H9 (cell line): Measurements from ENCODE around the gene OR6T1. TPM values are rescaled to one million over a fixed set of nuclear protein-coding genes. Genes with fewer than 3 reads are reported as not detected.
A peak's percentile ranks its signal among the peaks of the same experiment; 100 is the strongest.

Experiments
- DNase-seq: peaks from one replicate; pipeline ENCODE4 v3.0.0-alpha.2; 2017
- H2AFZ ChIP-seq: one replicate; pipeline ENCODE4 v1.6.1; 2013; ENCODE audit warnings: mild to moderate bottlenecking, low read length, control low read depth, moderate library complexity
- H2AK5ac ChIP-seq: 2 replicates; pipeline ENCODE4 v1.6.1; 2013; ENCODE audit warnings: low read length, control low read depth, mixed read lengths; ENCODE audit not compliant: insufficient read length
- H2BK120ac ChIP-seq: one replicate; pipeline ENCODE4 v1.6.1; 2013; ENCODE audit warnings: low read depth, mild to moderate bottlenecking, low read length, control low read depth, inconsistent platforms; ENCODE audit not compliant: poor library complexity, severe bottlenecking
- H2BK12ac ChIP-seq: 2 replicates; pipeline ENCODE4 v1.6.1; 2013; ENCODE audit warnings: low read length, control low read depth, mixed read lengths, low read depth; ENCODE audit not compliant: insufficient read length
- H2BK15ac ChIP-seq: 2 replicates; pipeline ENCODE4 v1.6.1; 2013; ENCODE audit warnings: low read depth, low read length, control low read depth
- H2BK20ac ChIP-seq: one replicate; pipeline ENCODE4 v1.6.1; 2013; ENCODE audit warnings: low read depth, mild to moderate bottlenecking, low read length, control low read depth, inconsistent platforms; ENCODE audit not compliant: poor library complexity, severe bottlenecking
- H2BK5ac ChIP-seq: 2 replicates; pipeline ENCODE4 v1.6.1; 2013; ENCODE audit warnings: low read length, control low read depth, mixed read lengths; ENCODE audit not compliant: insufficient read length
- H3K14ac ChIP-seq: 2 replicates; pipeline ENCODE4 v1.6.1; 2013; ENCODE audit warnings: low read length, control low read depth; ENCODE audit not compliant: insufficient read depth
- H3K18ac ChIP-seq: 2 replicates; pipeline ENCODE4 v1.6.1; 2013; ENCODE audit warnings: low read depth, mild to moderate bottlenecking, mixed read lengths, low read length, control low read depth; ENCODE audit not compliant: insufficient read length
- H3K23ac ChIP-seq: 2 replicates; pipeline ENCODE4 v1.6.1; 2013; ENCODE audit warnings: low read length, control low read depth, mixed read lengths, low read depth; ENCODE audit not compliant: insufficient read length
- H3K23me2 ChIP-seq: 2 replicates; pipeline ENCODE4 v1.6.1; 2013; ENCODE audit warnings: low read depth, mild to moderate bottlenecking, mixed read lengths, low read length, control low read depth; ENCODE audit not compliant: insufficient read length, poor library complexity, severe bottlenecking
- H3K27ac ChIP-seq: 2 replicates; pipeline ENCODE4 v1.5.1; 2013; ENCODE audit warnings: low read length, control low read depth, mixed read lengths, low read depth; ENCODE audit not compliant: insufficient read length
- H3K27me3 ChIP-seq: 2 replicates; pipeline ENCODE4 v1.6.1; 2013; ENCODE audit warnings: low read length, control low read depth, inconsistent platforms; ENCODE audit not compliant: insufficient read depth
- H3K4ac ChIP-seq: 2 replicates; pipeline ENCODE4 v1.6.1; 2013; ENCODE audit warnings: low read depth, mild to moderate bottlenecking, control low read depth, inconsistent platforms, low read length, moderate library complexity
- H3K4me1 ChIP-seq: 2 replicates; pipeline ENCODE4 v1.6.1; 2013; ENCODE audit warnings: low read length, control low read depth, inconsistent platforms; ENCODE audit not compliant: insufficient read depth
- H3K4me2 ChIP-seq: 2 replicates; pipeline ENCODE4 v1.6.1; 2013; ENCODE audit warnings: low read length, control low read depth, mixed read lengths; ENCODE audit not compliant: insufficient read length, insufficient read depth
- H3K56ac ChIP-seq: 2 replicates; pipeline ENCODE4 v1.6.1; 2013; ENCODE audit warnings: low read depth, mild to moderate bottlenecking, mixed read lengths, low read length, control low read depth; ENCODE audit not compliant: insufficient read length
- H3K79me1 ChIP-seq: 2 replicates; pipeline ENCODE4 v1.6.1; 2013; ENCODE audit warnings: low read depth, mild to moderate bottlenecking, moderate library complexity, low read length, control low read depth, inconsistent platforms; ENCODE audit not compliant: insufficient read depth, poor library complexity, severe bottlenecking
- H3K79me2 ChIP-seq: 2 replicates; pipeline ENCODE4 v1.6.1; 2013; ENCODE audit warnings: low read length, control low read depth, inconsistent platforms; ENCODE audit not compliant: insufficient read depth
- H3K9ac ChIP-seq: 2 replicates; pipeline ENCODE4 v1.6.1; 2013; ENCODE audit warnings: low read length, control low read depth, mixed read lengths; ENCODE audit not compliant: insufficient read length; ENCODE audit errors: extremely low read depth
- H3K9me3 ChIP-seq: one replicate; pipeline ENCODE4 v1.6.1; 2013; ENCODE audit warnings: low read depth, low read length, inconsistent platforms; ENCODE audit not compliant: control insufficient read depth
- H3T11ph ChIP-seq: one replicate; pipeline ENCODE4 v1.6.1; 2013; ENCODE audit warnings: mild to moderate bottlenecking, low read length, control low read depth, inconsistent platforms
- H4K20me1 ChIP-seq: one replicate; pipeline ENCODE4 v1.6.1; 2013; ENCODE audit not compliant: control insufficient read depth, insufficient read length, insufficient read depth
- H4K5ac ChIP-seq: 2 replicates; pipeline ENCODE4 v1.6.1; 2013; ENCODE audit warnings: low read depth, mild to moderate bottlenecking, mixed read lengths, low read length, control low read depth; ENCODE audit not compliant: insufficient read length
- H4K8ac ChIP-seq: replicated peaks from 2 replicates; pipeline ENCODE4 v1.6.1; 2013; ENCODE audit warnings: low read length, control low read depth, mixed read lengths, low read depth; ENCODE audit not compliant: insufficient read length
- H4K91ac ChIP-seq: 2 replicates; pipeline ENCODE4 v1.6.1; 2013; ENCODE audit warnings: low read depth, mild to moderate bottlenecking, moderate library complexity, mixed read lengths, low read length, control low read depth; ENCODE audit not compliant: insufficient read length
- H3K27ac Mint-ChIP-seq, 3 experiments: 2 replicates in 2 of 3; 3 replicates in 1 of 3; pipeline ENCODE4 v1.8.0; 2020 to 2021; ENCODE audit warnings: mixed read lengths in 3 of 3, mild to moderate bottlenecking in 1 of 3, moderate library complexity in 1 of 3
- H3K27me3 Mint-ChIP-seq: 2 replicates; pipeline ENCODE4 v1.8.0; 2021; ENCODE audit warnings: low read depth, mild to moderate bottlenecking, moderate library complexity, mixed read lengths
- H3K36me3 Mint-ChIP-seq, 3 experiments: 2 replicates in 2 of 3; 3 replicates in 1 of 3; pipeline ENCODE4 v1.8.0; 2020 to 2021; ENCODE audit warnings: low read depth in 3 of 3, mixed read lengths in 3 of 3; ENCODE audit not compliant: insufficient read depth in 1 of 3
- H3K4me1 Mint-ChIP-seq, 2 experiments: 2 replicates each; pipeline ENCODE4 v1.8.0; 2020; ENCODE audit warnings: mixed read lengths in 2 of 2
- H3K4me3 Mint-ChIP-seq, 2 experiments: 2 replicates in 1 of 2; 3 replicates in 1 of 2; pipeline ENCODE4 v1.8.0; 2020 to 2021; ENCODE audit warnings: mild to moderate bottlenecking in 2 of 2, mixed read lengths in 2 of 2, moderate library complexity in 1 of 2
- H3K9me3 Mint-ChIP-seq, 2 experiments: 2 replicates in 1 of 2; 3 replicates in 1 of 2; pipeline ENCODE4 v1.8.0; 2020; ENCODE audit warnings: mild to moderate bottlenecking in 2 of 2, mixed read lengths in 2 of 2, moderate library complexity in 1 of 2
- CTCF ChIP-seq: fragments of 200-600 bp; sonication (generic); conservative IDR thresholded peaks from 3 replicates; pipeline ENCODE4 v1.8.0; 2021; ENCODE audit warnings: antibody characterized with exemption, mild to moderate bottlenecking
- WGBS: extraction: QIAGEN DNeasy Blood & Tissue Kit; methylation state at CpG from one replicate; pipeline ENCODE4 v1.1.7; 2013; ENCODE audit warnings: missing lambda C conversion rate, low lambda C conversion rate, mixed read lengths; ENCODE audit not compliant: insufficient read length; ENCODE audit errors: extremely low coverage; 5-methylcytosine and 5-hydroxymethylcytosine counted together
- long read RNA-seq: library from polyadenylated mRNA; unstranded; transcript quantifications from one replicate; pipeline ENCODE4 v2.0.0, GENCODE V29; 2020
- total RNA-seq: library from RNA; stranded (reverse); gene quantifications from 2 replicates; pipeline ENCODE4 v1.2.1, GENCODE V29; 2021

The OR6T1 gene
- total RNA-seq: not detected in 2 replicates
- long read RNA-seq: 0 reads

GRCh38 chr11:123943738-123944137 is at the start of gene OR6T1:
Gene OR6T1, minus strand, starts transcription at chr11:123943838. Its CDS starts 0 bp downstream, at chr11:123943838.
- Histone ChIP-seq H3K9me3 (no peaks in the 10 kb centered on the region), H2BK15ac (no peak within 1 kb of the TSS), H4K8ac (no peak within 1 kb of the TSS), H3K23ac (no peak within 1 kb of the TSS), H3K27ac (no peak within 1 kb of the TSS), H2AFZ (no peak within 1 kb of the TSS), H4K5ac (no peak within 1 kb of the TSS), H3K79me1 (no peaks in the 10 kb centered on the region), H4K20me1 (no peaks in the 10 kb centered on the region), H3K4ac (no peak within 1 kb of the TSS), H2AK5ac (no peak within 1 kb of the TSS), H2BK120ac (no peak within 1 kb of the TSS), H3K56ac (no peak within 1 kb of the TSS), H3T11ph (no peak within 1 kb of the TSS), H3K23me2 (no peaks in the 10 kb centered on the region), H3K14ac (no peak within 1 kb of the TSS; the same call in 1 of the 2 replicates), H4K91ac (no peak within 1 kb of the TSS), H2BK5ac (no peak within 1 kb of the TSS), H2BK12ac (no peak within 1 kb of the TSS), H3K4me2 (no peak within 1 kb of the TSS), H3K9ac (no peak within 1 kb of the TSS), H3K27me3 (no peaks in the 10 kb centered on the region), H3K18ac (no peak within 1 kb of the TSS), H3K79me2 (no peaks in the 10 kb centered on the region), H2BK20ac (no peak within 1 kb of the TSS), H3K4me1 (no peaks in the 10 kb centered on the region)
- DNase-seq: no peak
- no peak for TF ChIP-seq CTCF
- Mint-ChIP-seq H3K9me3 (no peaks in the 10 kb centered on the region), H3K27me3 (no peaks in the 10 kb centered on the region), H3K4me1 (no peaks in the 10 kb centered on the region), H3K27ac (peak within 1 kb of the TSS in 1 of 3 experiments; percentile 68; a peak in 2 of 7 replicates), H3K4me3 (no peak within 1 kb of the TSS), H3K36me3 (no peaks in the 10 kb centered on the region)
- no CpG with 5 or more reads among the region's 3 CpGs for WGBS
